HEK293 (cell line): ENCODE results near the gene CCDC17.

Source experiments
- BCL11A ChIP-seq: fragments of 450-650 bp; formaldehyde crosslinking; IDR thresholded peaks from 2 replicates; pipeline ENCODE4 v1.5.1; 2016; ENCODE audit warnings: low read depth, missing biosample characterization, missing genetic modification characterization
- BCL11B ChIP-seq: fragments of 450-650 bp; formaldehyde crosslinking; IDR thresholded peaks from 2 replicates; pipeline ENCODE4 v1.5.1; 2016; ENCODE audit warnings: low read depth, missing biosample characterization, missing genetic modification characterization
- GLIS2 ChIP-seq: fragments of 450-650 bp; formaldehyde crosslinking; IDR thresholded peaks from 2 replicates; pipeline ENCODE4 v1.5.1; 2016; ENCODE audit warnings: missing biosample characterization, missing genetic modification characterization
- MYNN ChIP-seq: fragments of 450-650 bp; formaldehyde crosslinking; IDR thresholded peaks from 2 replicates; pipeline ENCODE4 v1.5.1; 2016; ENCODE audit warnings: missing biosample characterization, missing genetic modification characterization, borderline replicate concordance
- SP7 ChIP-seq: fragments of 450-650 bp; formaldehyde crosslinking; IDR thresholded peaks from 2 replicates; pipeline ENCODE4 v1.5.1; 2016; ENCODE audit warnings: missing biosample characterization, missing genetic modification characterization
- ZBTB48 ChIP-seq: fragments of 450-650 bp; formaldehyde crosslinking; IDR thresholded peaks from 2 replicates; pipeline ENCODE4 v1.5.1; 2016; ENCODE audit warnings: missing biosample characterization, missing genetic modification characterization
- ZBTB7A ChIP-seq: fragments of 450-650 bp; formaldehyde crosslinking; IDR thresholded peaks from 2 replicates; pipeline ENCODE4 v1.5.1; 2016; ENCODE audit warnings: low read depth, missing biosample characterization, missing genetic modification characterization
- ZNF121 ChIP-seq: fragments of 450-650 bp; formaldehyde crosslinking; IDR thresholded peaks from 2 replicates; pipeline ENCODE4 v1.5.1; 2016; ENCODE audit warnings: missing biosample characterization, missing genetic modification characterization
- ZNF175 ChIP-seq: fragments of 450-650 bp; formaldehyde crosslinking; IDR thresholded peaks from 2 replicates; pipeline ENCODE4 v1.5.1; 2016; ENCODE audit warnings: missing biosample characterization, missing genetic modification characterization
- ZNF221 ChIP-seq: fragments of 450-650 bp; formaldehyde crosslinking; IDR thresholded peaks from 2 replicates; pipeline ENCODE4 v1.5.1; 2017; ENCODE audit warnings: missing biosample characterization, missing genetic modification characterization, borderline replicate concordance
- ZNF24 ChIP-seq: fragments of 450-650 bp; formaldehyde crosslinking; IDR thresholded peaks from 2 replicates; pipeline ENCODE4 v1.5.1; 2016; ENCODE audit warnings: missing biosample characterization, missing genetic modification characterization
- ZNF335 ChIP-seq: fragments of 450-650 bp; formaldehyde crosslinking; conservative IDR thresholded peaks from 2 replicates; pipeline ENCODE4 v1.5.1; 2016; ENCODE audit warnings: missing biosample characterization, missing genetic modification characterization
- ZNF354C ChIP-seq: fragments of 450-650 bp; formaldehyde crosslinking; IDR thresholded peaks from 2 replicates; pipeline ENCODE4 v1.5.1; 2016; ENCODE audit warnings: missing biosample characterization, missing genetic modification characterization, low read depth, borderline replicate concordance
- ZNF530 ChIP-seq: fragments of 450-650 bp; formaldehyde crosslinking; IDR thresholded peaks from 2 replicates; pipeline ENCODE4 v1.5.1; 2016; ENCODE audit warnings: low read depth, missing biosample characterization, missing genetic modification characterization
- ZNF610 ChIP-seq: fragments of 450-650 bp; formaldehyde crosslinking; IDR thresholded peaks from 2 replicates; pipeline ENCODE4 v1.5.1; 2016; ENCODE audit warnings: missing biosample characterization, missing genetic modification characterization, borderline replicate concordance
- ZNF660 ChIP-seq: fragments of 450-650 bp; IDR thresholded peaks from 2 replicates; pipeline ENCODE4 v1.5.1; 2018; ENCODE audit warnings: missing biosample characterization, mild to moderate bottlenecking, missing genetic modification characterization
- ZNF76 ChIP-seq: fragments of 450-650 bp; formaldehyde crosslinking; IDR thresholded peaks from 2 replicates; pipeline ENCODE4; 2016; ENCODE audit warnings: low read depth, missing biosample characterization, missing genetic modification characterization, borderline replicate concordance
- ZNF776 ChIP-seq: fragments of 450-650 bp; formaldehyde crosslinking; IDR thresholded peaks from 2 replicates; pipeline ENCODE4 v1.5.0; 2017; ENCODE audit warnings: missing biosample characterization, missing genetic modification characterization, borderline replicate concordance
- ZNF785 ChIP-seq: fragments of 450-650 bp; formaldehyde crosslinking; IDR thresholded peaks from 2 replicates; pipeline ENCODE4 v1.5.1; 2016; ENCODE audit warnings: missing biosample characterization, missing genetic modification characterization
- ZNF843 ChIP-seq: fragments of 450-650 bp; formaldehyde crosslinking; IDR thresholded peaks from 2 replicates; pipeline ENCODE4 v1.5.1; 2016; ENCODE audit warnings: missing biosample characterization, missing genetic modification characterization
- ZSCAN16 ChIP-seq: fragments of 450-650 bp; formaldehyde crosslinking; IDR thresholded peaks from 2 replicates; pipeline ENCODE4 v1.5.1; 2016; ENCODE audit warnings: missing biosample characterization, missing genetic modification characterization
- TF ChIP-seq, protein P1 (sequence below): fragments of 450-650 bp; formaldehyde crosslinking; IDR thresholded peaks from 2 replicates; pipeline ENCODE4 v1.5.1; 2016; ENCODE audit warnings: missing biosample characterization, missing genetic modification characterization
- TF ChIP-seq, protein P2 (sequence below): fragments of 450-650 bp; formaldehyde crosslinking; IDR thresholded peaks from 2 replicates; pipeline ENCODE4 v1.5.1; 2016; ENCODE audit warnings: missing biosample characterization, missing genetic modification characterization
- TF ChIP-seq, protein P3 (sequence below): fragments of 450-650 bp; formaldehyde crosslinking; IDR thresholded peaks from 2 replicates; pipeline ENCODE4 v1.5.1; 2016; ENCODE audit warnings: missing biosample characterization, missing genetic modification characterization
- TF ChIP-seq, protein P4 (sequence below): fragments of 450-650 bp; formaldehyde crosslinking; IDR thresholded peaks from 2 replicates; pipeline ENCODE4 v1.5.1; 2016; ENCODE audit warnings: missing biosample characterization, missing genetic modification characterization, borderline replicate concordance
- TF ChIP-seq, protein P5 (sequence below): fragments of 450-650 bp; formaldehyde crosslinking; IDR thresholded peaks from 2 replicates; pipeline ENCODE4 v1.5.1; 2016; ENCODE audit warnings: missing biosample characterization, missing genetic modification characterization

The CCDC17 gene

DNA sequence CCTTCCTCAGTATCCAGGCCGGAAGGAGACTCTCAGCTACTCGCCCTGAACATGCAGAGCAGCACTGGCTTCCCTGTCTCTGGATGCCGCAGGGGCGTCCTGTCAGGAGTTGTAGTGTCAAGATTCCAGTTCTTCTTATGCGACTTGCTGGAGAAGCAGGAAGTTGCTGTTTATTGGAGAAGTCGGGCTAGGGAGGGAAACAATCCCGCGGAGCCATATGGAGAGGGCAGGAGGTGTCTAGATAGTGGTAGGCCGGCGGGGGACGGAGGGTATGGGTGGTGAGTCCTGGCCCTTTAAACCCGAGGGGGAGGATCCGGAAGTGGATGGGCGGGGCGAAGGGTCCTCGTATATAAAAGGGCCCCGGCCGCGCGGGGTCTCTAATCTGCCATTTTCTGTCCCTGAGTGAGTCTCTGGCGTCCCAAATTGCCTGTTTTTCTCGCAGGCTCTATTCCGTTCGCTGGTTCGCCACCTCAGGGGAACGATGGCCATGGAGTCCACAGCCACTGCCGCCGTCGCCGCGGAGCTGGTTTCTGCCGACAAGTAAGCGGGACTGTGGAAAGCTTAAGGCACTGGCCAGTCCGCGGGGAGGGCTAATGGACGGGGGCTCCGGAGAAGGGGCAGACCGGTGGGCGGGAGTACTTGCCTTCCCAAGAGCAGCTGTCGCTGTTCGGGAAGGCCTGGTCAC, 40.0 kb downstream of the CCDC17 start, which contains the start of gene NASP (continued):
- TF ChIP-seq, protein P1, sequence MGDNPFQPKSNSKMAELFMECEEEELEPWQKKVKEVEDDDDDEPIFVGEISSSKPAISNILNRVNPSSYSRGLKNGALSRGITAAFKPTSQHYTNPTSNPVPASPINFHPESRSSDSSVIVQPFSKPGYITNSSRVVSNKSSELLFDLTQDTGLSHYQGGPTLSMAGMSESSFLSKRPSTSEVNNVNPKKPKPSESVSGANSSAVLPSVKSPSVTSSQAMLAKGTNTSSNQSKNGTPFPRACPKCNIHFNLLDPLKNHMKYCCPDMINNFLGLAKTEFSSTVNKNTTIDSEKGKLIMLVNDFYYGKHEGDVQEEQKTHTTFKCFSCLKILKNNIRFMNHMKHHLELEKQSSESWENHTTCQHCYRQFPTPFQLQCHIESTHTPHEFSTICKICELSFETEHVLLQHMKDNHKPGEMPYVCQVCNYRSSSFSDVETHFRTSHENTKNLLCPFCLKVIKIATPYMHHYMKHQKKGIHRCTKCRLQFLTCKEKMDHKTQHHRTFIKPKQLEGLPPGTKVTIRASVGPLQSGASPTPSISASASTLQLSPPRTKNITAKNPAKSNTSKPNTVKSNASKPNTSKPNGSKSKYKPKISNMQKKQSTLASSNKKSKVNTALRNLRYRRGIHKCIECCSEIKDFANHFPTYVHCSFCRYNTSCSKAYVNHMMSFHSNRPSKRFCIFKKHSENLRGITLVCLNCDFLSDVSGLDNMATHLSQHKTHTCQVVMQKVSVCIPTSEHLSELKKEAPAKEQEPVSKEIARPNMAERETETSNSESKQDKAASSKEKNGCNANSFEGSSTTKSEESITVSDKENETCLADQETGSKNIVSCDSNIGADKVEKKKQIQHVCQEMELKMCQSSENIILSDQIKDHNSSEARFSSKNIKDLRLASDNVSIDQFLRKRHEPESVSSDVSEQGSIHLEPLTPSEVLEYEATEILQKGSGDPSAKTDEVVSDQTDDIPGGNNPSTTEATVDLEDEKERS (tag by site-specific recombination): no peak
- TF ChIP-seq ZSCAN16 (tag by site-specific recombination): peak; percentile 37; the same call in 1 of the 2 replicates
- TF ChIP-seq, protein P2, sequence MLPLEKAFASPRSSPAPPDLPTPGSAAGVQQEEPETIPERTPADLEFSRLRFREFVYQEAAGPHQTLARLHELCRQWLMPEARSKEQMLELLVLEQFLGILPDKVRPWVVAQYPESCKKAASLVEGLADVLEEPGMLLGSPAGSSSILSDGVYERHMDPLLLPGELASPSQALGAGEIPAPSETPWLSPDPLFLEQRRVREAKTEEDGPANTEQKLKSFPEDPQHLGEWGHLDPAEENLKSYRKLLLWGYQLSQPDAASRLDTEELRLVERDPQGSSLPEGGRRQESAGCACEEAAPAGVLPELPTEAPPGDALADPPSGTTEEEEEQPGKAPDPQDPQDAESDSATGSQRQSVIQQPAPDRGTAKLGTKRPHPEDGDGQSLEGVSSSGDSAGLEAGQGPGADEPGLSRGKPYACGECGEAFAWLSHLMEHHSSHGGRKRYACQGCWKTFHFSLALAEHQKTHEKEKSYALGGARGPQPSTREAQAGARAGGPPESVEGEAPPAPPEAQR (tag by site-specific recombination): peak; percentile 87; the same call in 1 of the 2 replicates
- TF ChIP-seq ZNF335 (tag by site-specific recombination): peak; percentile 98
- TF ChIP-seq ZNF530 (tag by site-specific recombination): no peak
- TF ChIP-seq ZNF660 (tag by site-specific recombination): peak; percentile 32
- TF ChIP-seq ZNF776 (tag by site-specific recombination): no peak
- 0 out of 2 replicates have a peak, but pooled peaks have one; percentile 85 for TF ChIP-seq ZBTB7A
- TF ChIP-seq ZNF843 (tag by site-specific recombination): 0 out of 2 replicates have a peak, but pooled peaks have one; percentile 57
- TF ChIP-seq ZNF175 (tag by site-specific recombination): no peak
- peak; percentile 57; the same call in 1 of the 2 replicates for TF ChIP-seq BCL11A (tag by site-specific recombination)
- TF ChIP-seq ZNF785 (tag by site-specific recombination): no peak
- TF ChIP-seq GLIS2 (tag by site-specific recombination): peak; percentile 72
- peak; percentile 65; the same call in 1 of the 2 replicates for TF ChIP-seq ZBTB48 (tag by site-specific recombination)
- TF ChIP-seq ZNF610 (tag by site-specific recombination): peak; percentile 54
- TF ChIP-seq ZNF24 (tag by site-specific recombination): no peak; the same call in none of the 2 replicates
- TF ChIP-seq, protein P3, sequence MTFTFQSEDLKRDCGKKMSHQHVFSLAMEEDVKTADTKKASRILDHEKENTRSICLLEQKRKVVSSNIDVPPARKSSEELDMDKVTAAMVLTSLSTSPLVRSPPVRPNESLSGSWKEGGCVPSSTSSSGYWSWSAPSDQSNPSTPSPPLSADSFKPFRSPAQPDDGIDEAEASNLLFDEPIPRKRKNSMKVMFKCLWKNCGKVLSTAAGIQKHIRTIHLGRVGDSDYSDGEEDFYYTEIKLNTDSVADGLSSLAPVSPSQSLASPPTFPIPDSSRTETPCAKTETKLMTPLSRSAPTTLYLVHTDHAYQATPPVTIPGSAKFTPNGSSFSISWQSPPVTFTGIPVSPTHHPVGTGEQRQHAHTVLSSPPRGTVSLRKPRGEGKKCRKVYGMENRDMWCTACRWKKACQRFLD: no peak; the same call in 1 of the 2 replicates
- TF ChIP-seq ZNF221: no peak
- TF ChIP-seq ZNF121 (tag by site-specific recombination): peak; percentile 54; the same call in 1 of the 2 replicates
- peak; percentile 85 for TF ChIP-seq SP7
- no peak for TF ChIP-seq ZNF354C (tag by site-specific recombination)
- TF ChIP-seq BCL11B (tag by site-specific recombination): 0 out of 2 replicates have a peak, but pooled peaks have one; percentile 72
- TF ChIP-seq, protein P4, sequence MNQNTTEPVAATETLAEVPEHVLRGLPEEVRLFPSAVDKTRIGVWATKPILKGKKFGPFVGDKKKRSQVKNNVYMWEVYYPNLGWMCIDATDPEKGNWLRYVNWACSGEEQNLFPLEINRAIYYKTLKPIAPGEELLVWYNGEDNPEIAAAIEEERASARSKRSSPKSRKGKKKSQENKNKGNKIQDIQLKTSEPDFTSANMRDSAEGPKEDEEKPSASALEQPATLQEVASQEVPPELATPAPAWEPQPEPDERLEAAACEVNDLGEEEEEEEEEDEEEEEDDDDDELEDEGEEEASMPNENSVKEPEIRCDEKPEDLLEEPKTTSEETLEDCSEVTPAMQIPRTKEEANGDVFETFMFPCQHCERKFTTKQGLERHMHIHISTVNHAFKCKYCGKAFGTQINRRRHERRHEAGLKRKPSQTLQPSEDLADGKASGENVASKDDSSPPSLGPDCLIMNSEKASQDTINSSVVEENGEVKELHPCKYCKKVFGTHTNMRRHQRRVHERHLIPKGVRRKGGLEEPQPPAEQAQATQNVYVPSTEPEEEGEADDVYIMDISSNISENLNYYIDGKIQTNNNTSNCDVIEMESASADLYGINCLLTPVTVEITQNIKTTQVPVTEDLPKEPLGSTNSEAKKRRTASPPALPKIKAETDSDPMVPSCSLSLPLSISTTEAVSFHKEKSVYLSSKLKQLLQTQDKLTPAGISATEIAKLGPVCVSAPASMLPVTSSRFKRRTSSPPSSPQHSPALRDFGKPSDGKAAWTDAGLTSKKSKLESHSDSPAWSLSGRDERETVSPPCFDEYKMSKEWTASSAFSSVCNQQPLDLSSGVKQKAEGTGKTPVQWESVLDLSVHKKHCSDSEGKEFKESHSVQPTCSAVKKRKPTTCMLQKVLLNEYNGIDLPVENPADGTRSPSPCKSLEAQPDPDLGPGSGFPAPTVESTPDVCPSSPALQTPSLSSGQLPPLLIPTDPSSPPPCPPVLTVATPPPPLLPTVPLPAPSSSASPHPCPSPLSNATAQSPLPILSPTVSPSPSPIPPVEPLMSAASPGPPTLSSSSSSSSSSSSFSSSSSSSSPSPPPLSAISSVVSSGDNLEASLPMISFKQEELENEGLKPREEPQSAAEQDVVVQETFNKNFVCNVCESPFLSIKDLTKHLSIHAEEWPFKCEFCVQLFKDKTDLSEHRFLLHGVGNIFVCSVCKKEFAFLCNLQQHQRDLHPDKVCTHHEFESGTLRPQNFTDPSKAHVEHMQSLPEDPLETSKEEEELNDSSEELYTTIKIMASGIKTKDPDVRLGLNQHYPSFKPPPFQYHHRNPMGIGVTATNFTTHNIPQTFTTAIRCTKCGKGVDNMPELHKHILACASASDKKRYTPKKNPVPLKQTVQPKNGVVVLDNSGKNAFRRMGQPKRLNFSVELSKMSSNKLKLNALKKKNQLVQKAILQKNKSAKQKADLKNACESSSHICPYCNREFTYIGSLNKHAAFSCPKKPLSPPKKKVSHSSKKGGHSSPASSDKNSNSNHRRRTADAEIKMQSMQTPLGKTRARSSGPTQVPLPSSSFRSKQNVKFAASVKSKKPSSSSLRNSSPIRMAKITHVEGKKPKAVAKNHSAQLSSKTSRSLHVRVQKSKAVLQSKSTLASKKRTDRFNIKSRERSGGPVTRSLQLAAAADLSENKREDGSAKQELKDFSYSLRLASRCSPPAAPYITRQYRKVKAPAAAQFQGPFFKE: 0 out of 2 replicates have a peak, but pooled peaks have one; percentile 53
- TF ChIP-seq ZNF76 (tag by site-specific recombination): peak; percentile 56; the same call in 1 of the 2 replicates
- TF ChIP-seq MYNN (tag by site-specific recombination): peak; percentile 40; the same call in 1 of the 2 replicates
- TF ChIP-seq, protein P5, sequence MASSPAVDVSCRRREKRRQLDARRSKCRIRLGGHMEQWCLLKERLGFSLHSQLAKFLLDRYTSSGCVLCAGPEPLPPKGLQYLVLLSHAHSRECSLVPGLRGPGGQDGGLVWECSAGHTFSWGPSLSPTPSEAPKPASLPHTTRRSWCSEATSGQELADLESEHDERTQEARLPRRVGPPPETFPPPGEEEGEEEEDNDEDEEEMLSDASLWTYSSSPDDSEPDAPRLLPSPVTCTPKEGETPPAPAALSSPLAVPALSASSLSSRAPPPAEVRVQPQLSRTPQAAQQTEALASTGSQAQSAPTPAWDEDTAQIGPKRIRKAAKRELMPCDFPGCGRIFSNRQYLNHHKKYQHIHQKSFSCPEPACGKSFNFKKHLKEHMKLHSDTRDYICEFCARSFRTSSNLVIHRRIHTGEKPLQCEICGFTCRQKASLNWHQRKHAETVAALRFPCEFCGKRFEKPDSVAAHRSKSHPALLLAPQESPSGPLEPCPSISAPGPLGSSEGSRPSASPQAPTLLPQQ (tag by site-specific recombination): peak; percentile 61; the same call in 1 of the 2 replicates
